ENCODE measurements around the gene NRXN3.

Gene NRXN3

DNA sequence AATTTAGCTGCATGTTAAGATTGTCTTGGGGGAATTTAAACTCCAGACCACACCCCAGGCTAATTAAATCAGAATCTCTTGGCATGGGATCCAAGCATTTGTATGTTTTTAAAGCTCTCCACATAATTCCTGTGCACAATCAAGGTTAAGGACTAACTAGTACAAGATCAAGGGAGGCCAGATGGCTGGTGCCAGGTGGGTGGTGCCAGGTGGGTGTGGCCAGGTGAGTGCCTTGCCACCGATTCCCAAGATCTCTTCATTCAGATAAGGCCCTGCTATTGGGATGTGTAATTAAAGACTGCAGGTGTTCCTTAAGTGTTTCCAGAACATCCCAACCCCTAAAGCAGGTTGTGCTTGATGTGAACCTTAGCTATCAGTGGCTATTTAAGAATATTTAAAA lies 75.1 kb downstream of the NRXN3 start:
- TF ChIP-seq, protein P1, sequence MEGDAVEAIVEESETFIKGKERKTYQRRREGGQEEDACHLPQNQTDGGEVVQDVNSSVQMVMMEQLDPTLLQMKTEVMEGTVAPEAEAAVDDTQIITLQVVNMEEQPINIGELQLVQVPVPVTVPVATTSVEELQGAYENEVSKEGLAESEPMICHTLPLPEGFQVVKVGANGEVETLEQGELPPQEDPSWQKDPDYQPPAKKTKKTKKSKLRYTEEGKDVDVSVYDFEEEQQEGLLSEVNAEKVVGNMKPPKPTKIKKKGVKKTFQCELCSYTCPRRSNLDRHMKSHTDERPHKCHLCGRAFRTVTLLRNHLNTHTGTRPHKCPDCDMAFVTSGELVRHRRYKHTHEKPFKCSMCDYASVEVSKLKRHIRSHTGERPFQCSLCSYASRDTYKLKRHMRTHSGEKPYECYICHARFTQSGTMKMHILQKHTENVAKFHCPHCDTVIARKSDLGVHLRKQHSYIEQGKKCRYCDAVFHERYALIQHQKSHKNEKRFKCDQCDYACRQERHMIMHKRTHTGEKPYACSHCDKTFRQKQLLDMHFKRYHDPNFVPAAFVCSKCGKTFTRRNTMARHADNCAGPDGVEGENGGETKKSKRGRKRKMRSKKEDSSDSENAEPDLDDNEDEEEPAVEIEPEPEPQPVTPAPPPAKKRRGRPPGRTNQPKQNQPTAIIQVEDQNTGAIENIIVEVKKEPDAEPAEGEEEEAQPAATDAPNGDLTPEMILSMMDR (IDR thresholded peaks at IDR 0.05; ENCODE audit: unreplicated experiment in 3 of 3): no peak
- H3K27ac Mint-ChIP-seq: no peak overlapping the region
- H3K4me3 Mint-ChIP-seq: no peak overlapping the region
- no peaks in the 10 kb centered on the region for H3K36me3 Mint-ChIP-seq (ENCODE audit: low read depth)
- H3K27me3 Mint-ChIP-seq (ENCODE audit: low read depth): peaks cover 24% of the 10 kb centered on the region
- no peaks in the 10 kb centered on the region for H3K9me3 Mint-ChIP-seq
- peaks cover 16% of the 10 kb centered on the region for H3K4me1 Mint-ChIP-seq

GRCh38 chr14:78248501-78249090 lies 78.4 kb downstream of the NRXN3 start:
- peaks cover 16% of the 10 kb centered on the region for H3K4me1 Mint-ChIP-seq
- TF ChIP-seq, protein P1 (IDR thresholded peaks at IDR 0.05; ENCODE audit: unreplicated experiment in 3 of 3): no peak
- H3K4me3 Mint-ChIP-seq: no peak overlapping the region
- H3K27me3 Mint-ChIP-seq (ENCODE audit: low read depth): peaks cover 12% of the 10 kb centered on the region
- H3K9me3 Mint-ChIP-seq: no peaks in the 10 kb centered on the region
- H3K36me3 Mint-ChIP-seq (ENCODE audit: low read depth): no peaks in the 10 kb centered on the region
- peak overlapping the region; percentile 31 to 76 (median 39) for H3K27ac Mint-ChIP-seq

DNA sequence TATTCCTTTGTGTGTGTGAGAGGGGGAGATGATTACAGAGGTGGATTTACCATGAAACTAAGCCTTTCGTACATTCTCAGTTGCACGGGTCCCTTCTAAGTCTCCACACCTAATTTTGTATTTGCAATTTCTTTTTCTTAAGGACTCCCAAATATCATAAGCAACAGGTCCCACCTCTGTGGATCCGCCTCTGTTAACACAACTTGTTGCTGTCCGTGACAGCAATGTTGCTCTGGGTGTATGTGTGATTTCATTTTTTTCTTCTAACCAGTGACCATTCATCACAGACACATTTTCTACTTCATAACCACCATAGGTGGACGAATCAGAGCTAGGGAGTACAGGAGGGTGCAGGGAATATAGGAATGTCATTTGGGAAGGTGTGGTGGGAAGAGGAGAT lies 81.1 kb downstream of the NRXN3 start:
- H3K27ac Mint-ChIP-seq: no peak overlapping the region
- peaks cover 16% of the 10 kb centered on the region for H3K4me1 Mint-ChIP-seq

DNA sequence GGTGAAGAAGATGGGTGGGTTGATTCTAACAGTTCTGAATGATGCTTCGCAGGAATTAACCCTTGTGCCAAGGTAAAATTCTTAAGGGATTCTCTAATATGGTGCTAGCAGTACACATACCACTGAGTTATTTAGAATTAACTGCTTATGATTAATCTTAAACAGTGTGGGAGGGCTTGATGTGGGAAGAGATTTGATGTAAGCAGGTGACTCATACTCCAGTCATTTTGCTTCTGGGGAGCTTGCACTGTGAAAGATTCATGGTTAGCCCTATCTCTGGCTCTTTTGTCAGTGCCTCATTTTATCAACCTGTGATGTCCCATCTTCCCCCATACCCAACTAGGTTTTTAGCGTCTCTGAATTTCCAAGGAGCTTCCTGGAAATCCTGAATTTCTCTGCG lies 83.8 kb downstream of the NRXN3 start:
- TF ChIP-seq, protein P1 (IDR thresholded peaks at IDR 0.05; ENCODE audit: unreplicated experiment in 3 of 3): no peak
- Mint-ChIP-seq H3K9me3 (no peaks in the 10 kb centered on the region), H3K36me3 (ENCODE audit: low read depth) (no peaks in the 10 kb centered on the region), H3K27ac (no peak overlapping the region), H3K4me1 (peaks cover 4% of the 10 kb centered on the region), H3K4me3 (no peak overlapping the region), H3K27me3 (ENCODE audit: low read depth) (no peaks in the 10 kb centered on the region)

More for the DNA sequence above, 81.1 kb downstream of the NRXN3 start:
- TF ChIP-seq, protein P1 (IDR thresholded peaks at IDR 0.05; ENCODE audit: unreplicated experiment in 3 of 3): no peak
- Mint-ChIP-seq H3K27me3 (ENCODE audit: low read depth) (no peaks in the 10 kb centered on the region), H3K36me3 (ENCODE audit: low read depth) (no peaks in the 10 kb centered on the region), H3K9me3 (no peaks in the 10 kb centered on the region), H3K4me3 (no peak overlapping the region)

- Mint-ChIP-seq H3K9me3 (no peaks in the 10 kb centered on the region), H3K4me3 (no peak overlapping the region), H3K27ac (no peak overlapping the region), H3K27me3 (ENCODE audit: low read depth) (peaks cover 3% of the 10 kb centered on the region), H3K36me3 (ENCODE audit: low read depth) (no peaks in the 10 kb centered on the region), H3K4me1 (no peaks in the 10 kb centered on the region)
- TF ChIP-seq, protein P1 (IDR thresholded peaks at IDR 0.05; ENCODE audit: unreplicated experiment in 3 of 3): no peak
Observed at GRCh38 chr14:78254911-78255461, 84.8 kb downstream of the NRXN3 start.

DNA sequence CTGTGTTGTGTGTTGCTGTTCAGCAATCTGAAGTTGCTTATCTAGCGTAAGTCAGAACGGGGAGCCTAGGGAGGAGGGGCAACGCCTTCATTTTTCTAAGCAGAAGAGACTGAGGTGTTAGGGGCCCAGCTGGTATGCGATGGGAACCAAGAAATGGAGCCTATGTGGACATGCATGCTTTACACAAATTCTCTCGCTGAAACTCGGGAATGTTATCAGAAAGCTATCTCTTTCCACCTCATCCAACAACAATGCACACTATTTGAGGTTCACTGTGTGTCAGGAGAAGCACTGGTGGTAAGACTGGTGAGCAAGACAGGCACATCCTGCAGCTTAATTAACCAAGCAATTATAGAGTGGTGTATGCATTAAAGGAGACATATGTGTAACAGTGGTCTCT lies 89.7 kb downstream of the NRXN3 start:
- H3K36me3 Mint-ChIP-seq (ENCODE audit: low read depth): no peaks in the 10 kb centered on the region

More for the DNA sequence above, 89.7 kb downstream of the NRXN3 start:
- H3K27me3 Mint-ChIP-seq (ENCODE audit: low read depth): peaks cover 8% of the 10 kb centered on the region
- TF ChIP-seq, protein P1 (IDR thresholded peaks at IDR 0.05; ENCODE audit: unreplicated experiment in 3 of 3): no peak
- no peak overlapping the region for H3K4me3 Mint-ChIP-seq
- H3K27ac Mint-ChIP-seq: no peak overlapping the region
- no peaks in the 10 kb centered on the region for H3K4me1 Mint-ChIP-seq
- H3K9me3 Mint-ChIP-seq: no peaks in the 10 kb centered on the region
